Tibial nerve (tissue), 4 donors: Measurements from ENCODE around the gene ELMO2. TPM values are rescaled to one million over a fixed set of nuclear protein-coding genes. Genes with fewer than 3 reads are reported as not detected.

Experiments
- DNase-seq, 2 donors: peaks; one replicate each; pipeline ENCODE4 v3.0.0-alpha.2; 2019; ENCODE audit warnings: low spot score in 2 of 2
- H3K27ac ChIP-seq, 4 donors: fragments of 200-600 bp; sonication (generic) in 3 of 4; one replicate each; pipeline ENCODE4 v1.5.1; 2017 to 2019; ENCODE audit warnings: mild to moderate bottlenecking in 1 of 4
- H3K27me3 ChIP-seq, 2 donors: fragments of 200-600 bp; sonication (generic) in 1 of 2; one replicate each; pipeline versions ENCODE4 v1.5.1 to v1.6.0; 2017 to 2019
- H3K36me3 ChIP-seq, 3 donors: fragments of 200-600 bp; sonication (generic); one replicate each; pipeline ENCODE4 v1.5.1; 2018 to 2019
- H3K4me1 ChIP-seq, 4 donors: fragments of 200-600 bp; sonication (generic) in 3 of 4; one replicate each; pipeline ENCODE4 v1.5.1; 2017 to 2019
- H3K4me3 ChIP-seq, 4 donors: fragments of 200-600 bp; sonication (generic) in 3 of 4; one replicate each; pipeline ENCODE4 v1.5.1; 2017 to 2019; ENCODE audit warnings: mild to moderate bottlenecking in 1 of 4, moderate library complexity in 1 of 4
- H3K9me3 ChIP-seq, 4 donors: fragments of 200-600 bp; sonication (generic) in 3 of 4; one replicate each; pipeline ENCODE4 v1.5.1; 2017 to 2019
- EP300 ChIP-seq, 2 donors: sonication (generic); formaldehyde crosslinking; IDR thresholded peaks; one replicate each; pipeline ENCODE4 v1.6.1; 2017; ENCODE audit warnings: antibody characterized with exemption in 2 of 2, mild to moderate bottlenecking in 1 of 2
- POLR2A ChIP-seq, 2 donors: fragments of 450-650 bp; IDR thresholded peaks; one replicate each; pipeline ENCODE4 v1.6.1; 2017; ENCODE audit warnings: antibody characterized with exemption in 2 of 2, mild to moderate bottlenecking in 2 of 2, moderate library complexity in 2 of 2
- WGBS, 2 donors: methylation state at CpG; one replicate each; pipeline ENCODE4 v1.1.5; 2018; 5-methylcytosine and 5-hydroxymethylcytosine counted together
- total RNA-seq, 4 donors: library from RNA; depleted of rRNA; stranded (reverse); fragments of >200 nt; gene quantifications; one replicate each; pipeline ENCODE4 v1.1.0, GENCODE V29; 2016
- TF ChIP-seq, protein P1 (sequence below), 5 experiments: fragments of 200-600 bp in 3 of 5; fragments of 450-650 bp in 2 of 5; sonication (generic) in 3 of 5; IDR thresholded peaks; one replicate each; pipeline ENCODE4 v1.5.1; 2016 to 2019; ENCODE audit warnings: antibody characterized with exemption in 5 of 5, mild to moderate bottlenecking in 3 of 5, moderate library complexity in 2 of 5

Gene ELMO2
- total RNA-seq, 4 donors from 2014 or later = 56.7 to 78.9 (median 70.5) TPM

DNA sequence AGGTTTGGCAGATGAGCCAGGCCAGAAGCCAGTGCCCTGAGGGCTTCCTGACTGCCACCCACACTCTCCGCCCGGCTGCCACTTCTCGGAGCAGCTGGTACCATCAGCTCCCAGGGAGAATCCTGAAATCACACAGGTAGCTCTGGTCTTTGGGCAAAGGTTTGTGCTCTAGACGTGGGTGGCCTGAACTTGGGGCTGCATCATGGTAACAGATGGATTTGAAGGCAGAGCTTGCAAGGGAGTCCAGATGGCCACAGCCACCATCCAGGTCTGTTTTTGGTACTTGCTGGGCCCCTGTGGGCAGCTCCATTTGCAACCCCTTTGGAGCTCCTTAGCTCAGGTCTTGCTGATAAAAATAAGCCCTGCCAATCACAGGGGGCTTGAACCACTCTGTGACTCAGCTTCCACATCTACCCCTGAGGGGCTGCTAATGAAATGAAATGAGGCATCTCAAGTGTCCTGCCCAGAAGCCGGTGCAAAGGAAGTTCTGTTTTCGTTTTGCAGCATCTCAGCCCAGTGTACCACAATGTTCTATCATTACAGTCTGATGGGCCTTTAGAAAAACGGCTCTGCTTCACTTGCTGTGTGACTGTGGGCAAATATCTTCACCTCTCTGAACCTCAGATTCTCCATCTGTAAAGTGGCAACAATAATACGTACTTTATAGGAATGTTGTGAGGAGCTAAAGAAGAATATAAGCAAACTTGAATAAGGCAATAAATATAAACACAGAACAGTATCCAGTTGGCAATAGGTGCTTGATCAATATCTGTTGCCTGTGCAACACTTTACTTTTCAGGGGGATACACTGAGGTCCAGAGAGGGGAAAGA, 73.0 kb downstream of the ELMO2 start:
- WGBS, 2 donors = 66 to 70% methylated on average over 5 to 8 of the region's 8 CpGs
- H3K27me3 ChIP-seq = peaks cover 0 to 80% of the 10 kb centered on the region in 2 donors

DNA sequence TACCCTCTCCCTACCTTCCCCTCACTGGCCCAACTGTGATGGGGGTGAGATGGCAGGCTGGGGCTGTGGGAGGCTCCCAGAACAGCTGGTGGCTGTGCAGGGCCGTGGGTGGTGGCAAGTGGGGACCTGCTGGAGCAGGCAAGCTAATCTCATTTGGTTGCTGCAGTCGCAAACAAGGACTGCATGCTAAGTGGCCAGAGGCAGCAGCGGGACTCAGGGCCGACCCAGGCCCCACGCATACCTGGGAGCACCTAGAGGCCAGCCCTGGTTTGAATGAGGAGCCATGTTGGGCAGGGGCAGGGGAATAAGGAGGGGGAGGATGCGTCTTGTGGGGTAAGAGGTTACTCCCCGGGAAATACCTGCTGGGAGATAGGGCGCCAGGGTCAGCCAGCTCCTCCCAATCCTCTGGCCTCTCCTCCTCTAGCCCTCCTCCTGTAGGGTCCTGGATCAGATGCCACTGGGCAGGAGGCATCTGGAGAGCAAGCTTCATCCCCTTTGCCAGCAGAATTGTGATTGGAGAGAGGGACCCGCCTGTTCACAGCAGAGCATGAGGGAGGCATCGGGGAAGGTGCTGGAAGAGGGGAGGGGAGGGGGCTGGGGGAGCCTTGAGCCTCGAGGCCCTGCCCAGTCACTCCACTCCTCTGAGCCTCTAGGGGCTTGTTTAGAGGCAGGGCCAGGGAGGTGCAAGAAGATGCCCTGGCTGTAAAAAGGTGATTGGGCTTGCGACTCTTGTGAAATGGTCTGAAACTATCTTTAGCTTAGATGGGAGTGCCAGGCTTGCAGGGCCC, 73.8 kb downstream of the ELMO2 start:
- WGBS, 2 donors = 49 to 59% methylated on average over 11 to 12 of the region's 12 CpGs

More for the DNA sequence above, 73.0 kb downstream of the ELMO2 start:
- H3K9me3 ChIP-seq = no peaks in the 10 kb centered on the region
- TF ChIP-seq, protein P1, sequence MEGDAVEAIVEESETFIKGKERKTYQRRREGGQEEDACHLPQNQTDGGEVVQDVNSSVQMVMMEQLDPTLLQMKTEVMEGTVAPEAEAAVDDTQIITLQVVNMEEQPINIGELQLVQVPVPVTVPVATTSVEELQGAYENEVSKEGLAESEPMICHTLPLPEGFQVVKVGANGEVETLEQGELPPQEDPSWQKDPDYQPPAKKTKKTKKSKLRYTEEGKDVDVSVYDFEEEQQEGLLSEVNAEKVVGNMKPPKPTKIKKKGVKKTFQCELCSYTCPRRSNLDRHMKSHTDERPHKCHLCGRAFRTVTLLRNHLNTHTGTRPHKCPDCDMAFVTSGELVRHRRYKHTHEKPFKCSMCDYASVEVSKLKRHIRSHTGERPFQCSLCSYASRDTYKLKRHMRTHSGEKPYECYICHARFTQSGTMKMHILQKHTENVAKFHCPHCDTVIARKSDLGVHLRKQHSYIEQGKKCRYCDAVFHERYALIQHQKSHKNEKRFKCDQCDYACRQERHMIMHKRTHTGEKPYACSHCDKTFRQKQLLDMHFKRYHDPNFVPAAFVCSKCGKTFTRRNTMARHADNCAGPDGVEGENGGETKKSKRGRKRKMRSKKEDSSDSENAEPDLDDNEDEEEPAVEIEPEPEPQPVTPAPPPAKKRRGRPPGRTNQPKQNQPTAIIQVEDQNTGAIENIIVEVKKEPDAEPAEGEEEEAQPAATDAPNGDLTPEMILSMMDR (IDR thresholded peaks at IDR 0.05) = no peak
- TF ChIP-seq EP300 (IDR thresholded peaks at IDR 0.05) (no peak), POLR2A (IDR thresholded peaks at IDR 0.05) (no peak)
- peaks cover 0 to 4% (median 0%) of the 10 kb centered on the region in 4 donors for H3K4me1 ChIP-seq
- H3K36me3 ChIP-seq = no peaks in the 10 kb centered on the region
- no peak overlapping the region for H3K27ac ChIP-seq
- H3K4me3 ChIP-seq = no peak overlapping the region
- no peak for DNase-seq

DNA sequence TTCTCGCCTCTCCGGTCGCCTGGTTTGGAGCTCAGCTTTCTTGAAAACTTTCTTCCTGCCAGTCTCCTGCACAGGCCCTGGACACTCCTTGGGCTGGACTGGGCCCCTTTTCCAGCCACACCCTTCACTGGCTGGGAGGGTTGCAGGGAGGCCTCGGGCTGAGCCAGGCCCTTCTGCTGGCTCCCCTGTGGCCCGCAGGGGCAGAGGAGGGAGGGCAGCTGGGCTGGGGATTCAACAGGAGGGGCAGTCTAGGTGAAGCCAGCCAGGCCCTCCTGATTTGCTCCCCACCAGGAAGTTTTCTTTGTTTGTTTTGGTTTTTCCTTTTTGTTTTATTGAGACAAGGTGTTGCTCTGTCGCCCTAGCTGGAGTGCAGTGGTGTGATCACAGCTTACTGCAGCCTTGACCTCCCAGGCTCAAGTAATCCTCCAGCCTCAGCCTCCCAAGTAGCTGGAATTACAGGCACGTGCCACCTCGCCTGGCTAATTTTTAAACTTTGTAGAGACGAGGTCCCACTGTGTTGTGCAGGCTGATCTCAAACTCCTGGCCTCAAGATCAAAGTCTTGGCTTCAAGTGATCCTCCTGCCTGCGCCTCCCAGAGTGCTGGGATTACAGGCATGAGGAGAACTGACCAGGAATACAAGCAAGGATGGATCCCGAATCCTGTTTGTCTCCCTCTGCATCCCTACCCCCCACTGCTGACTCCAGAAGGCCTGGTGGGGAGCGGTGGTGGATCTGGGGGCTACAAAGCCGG, 74.6 kb downstream of the ELMO2 start:
- H3K27ac ChIP-seq = no peak overlapping the region
- H3K9me3 ChIP-seq = no peaks in the 10 kb centered on the region
- H3K4me1 ChIP-seq = peaks cover 0 to 4% (median 0%) of the 10 kb centered on the region in 4 donors
- H3K27me3 ChIP-seq = peaks cover 0 to 68% of the 10 kb centered on the region in 2 donors
- no peak for DNase-seq
- no peak overlapping the region for H3K4me3 ChIP-seq
- TF ChIP-seq POLR2A (IDR thresholded peaks at IDR 0.05) (no peak), EP300 (IDR thresholded peaks at IDR 0.05) (no peak)
- TF ChIP-seq, protein P1 (IDR thresholded peaks at IDR 0.05) = no peak
- WGBS, 2 donors = 65 to 67% methylated on average over 12 to 13 of the region's 13 CpGs
- no peaks in the 10 kb centered on the region for H3K36me3 ChIP-seq

More for the DNA sequence above, 73.8 kb downstream of the ELMO2 start:
- peaks cover 0 to 4% (median 0%) of the 10 kb centered on the region in 4 donors for H3K4me1 ChIP-seq
- TF ChIP-seq, protein P1 (IDR thresholded peaks at IDR 0.05) = no peak
- no peak for TF ChIP-seq POLR2A (IDR thresholded peaks at IDR 0.05)
- no peak for TF ChIP-seq EP300 (IDR thresholded peaks at IDR 0.05)
- no peaks in the 10 kb centered on the region for H3K36me3 ChIP-seq
- H3K27me3 ChIP-seq = peaks cover 0 to 76% of the 10 kb centered on the region in 2 donors
- no peak overlapping the region for H3K4me3 ChIP-seq
- no peaks in the 10 kb centered on the region for H3K9me3 ChIP-seq
- H3K27ac ChIP-seq = no peak overlapping the region
- DNase-seq = no peak

DNA sequence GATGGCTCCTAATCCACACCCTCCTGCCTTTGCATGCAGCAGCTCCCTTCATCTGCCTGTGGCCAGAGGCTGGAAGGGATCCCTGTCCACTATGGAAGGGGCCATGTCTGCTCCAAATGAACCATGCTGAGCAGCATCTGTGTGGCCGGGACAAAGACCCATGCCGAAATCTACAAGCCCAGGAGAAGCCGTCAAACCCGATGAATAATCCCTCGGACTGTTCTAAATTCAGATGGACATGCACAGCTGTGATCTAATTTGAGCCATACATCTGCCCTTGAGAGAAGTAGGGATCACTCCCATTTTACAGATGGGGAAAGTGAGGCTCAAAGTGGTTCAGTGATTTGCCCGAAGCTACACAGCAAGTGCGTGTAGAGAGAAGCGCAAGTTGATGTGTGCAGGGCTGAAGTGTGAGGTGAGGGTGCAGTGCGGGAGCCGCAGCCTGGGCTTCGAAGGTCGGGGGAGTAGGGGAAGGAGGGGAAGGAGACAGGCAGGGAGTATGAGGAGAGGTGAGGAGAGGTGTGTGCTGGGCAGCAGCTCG, 75.5 kb downstream of the ELMO2 start:
- DNase-seq = no peak
- no peaks in the 10 kb centered on the region for H3K36me3 ChIP-seq
- H3K4me3 ChIP-seq = no peak overlapping the region
- peaks cover 0 to 4% (median 0%) of the 10 kb centered on the region in 4 donors for H3K4me1 ChIP-seq
- H3K9me3 ChIP-seq = no peaks in the 10 kb centered on the region
- no peak for TF ChIP-seq POLR2A (IDR thresholded peaks at IDR 0.05)
- no peak for TF ChIP-seq EP300 (IDR thresholded peaks at IDR 0.05)
- TF ChIP-seq, protein P1 (IDR thresholded peaks at IDR 0.05) = no peak
- WGBS, 2 donors = 75 to 78% methylated on average over 13 of the region's 13 CpGs
- H3K27me3 ChIP-seq = peaks cover 0 to 67% of the 10 kb centered on the region in 2 donors
- H3K27ac ChIP-seq = no peak overlapping the region
